ENCODE measurements around the gene RPS18. TPM values are rescaled to one million over a fixed set of nuclear protein-coding genes. Genes with fewer than 3 reads are reported as not detected.
A peak's percentile ranks its signal among the peaks of the same experiment; 100 is the strongest.

RPS18 gene
- total and polyA plus RNA-seq, 9 of the 15 experiments (the other 6 are each of a cell fraction or from before 2014, with no cell fraction given) = 5,023 to 17,516 (median 8,131) TPM

- TF ChIP-seq HNRNPL (IDR thresholded peaks at IDR 0.05; ENCODE audit: low read depth, low read length) = no peak
- peak; percentile 31; the same call in 1 of the 2 replicates for TF ChIP-seq NFIC (IDR thresholded peaks at IDR 0.05)
- no peak for TF ChIP-seq NR2F6 (CRISPR knock-in tag; IDR thresholded peaks at IDR 0.05)
- TF ChIP-seq SFPQ (IDR thresholded peaks at IDR 0.05; ENCODE audit: low read depth, low read length) = no peak
- no peak for TF ChIP-seq MBD1 (CRISPR knock-in tag; IDR thresholded peaks at IDR 0.05)
- no peak for TF ChIP-seq MAFF (IDR thresholded peaks at IDR 0.05; ENCODE audit: low read length)
- TF ChIP-seq CTBP1 (IDR thresholded peaks at IDR 0.05; ENCODE audit: borderline replicate concordance) = 0 out of 2 replicates have a peak, but pooled peaks have one; percentile 25
- peak; percentile 34; the same call in 1 of the 2 replicates for TF ChIP-seq ZNF165 (CRISPR knock-in tag; IDR thresholded peaks at IDR 0.05; ENCODE audit: borderline replicate concordance)
- TF ChIP-seq MCM7 (IDR thresholded peaks at IDR 0.05) = no peak
- no peak for TF ChIP-seq ZNF76 (CRISPR knock-in tag; IDR thresholded peaks at IDR 0.05; ENCODE audit: borderline replicate concordance)
- no peak for TF ChIP-seq TAL1 (IDR thresholded peaks at IDR 0.05)
- TF ChIP-seq SMAD3 (CRISPR knock-in tag; conservative IDR thresholded peaks at IDR 0.05) = no peak
- TF ChIP-seq ZNF445 (CRISPR knock-in tag; IDR thresholded peaks at IDR 0.05; ENCODE audit: low read depth) = no peak
- TF ChIP-seq ZNF561 (CRISPR knock-in tag; conservative IDR thresholded peaks at IDR 0.05) = no peak
- TF ChIP-seq PCBP2 (IDR thresholded peaks at IDR 0.05; ENCODE audit: low read depth, low read length, poor library complexity, severe bottlenecking) = no peak
- no peak for TF ChIP-seq FOXP4 (CRISPR knock-in tag; IDR thresholded peaks at IDR 0.05; ENCODE audit: borderline replicate concordance)
- TF ChIP-seq FOXA3 (CRISPR knock-in tag; conservative IDR thresholded peaks at IDR 0.05 in 1 of 2, IDR thresholded peaks at IDR 0.05 in 1 of 2) = no peak
- TF ChIP-seq ZNF764 (CRISPR knock-in tag; IDR thresholded peaks at IDR 0.05; ENCODE audit: low read depth) = no peak
- 0 out of 2 replicates have a peak, but pooled peaks have one; percentile 42 for TF ChIP-seq MAX (CRISPR knock-in tag; IDR thresholded peaks at IDR 0.05)
- no peak for TF ChIP-seq ZNF311 (CRISPR knock-in tag; IDR thresholded peaks at IDR 0.05)
- no peak for TF ChIP-seq WHSC1 (IDR thresholded peaks at IDR 0.05; ENCODE audit: low read length)
- no peak for TF ChIP-seq PPARD (CRISPR knock-in tag; IDR thresholded peaks at IDR 0.05)
Observed at GRCh38 chr6:33314943-33315792, 43.3 kb downstream of the RPS18 start (continued).

Data from K562 (cell line).